ENCODE results near the gene RPUSD4. TPM values are rescaled to one million over a fixed set of nuclear protein-coding genes. Genes with fewer than 3 reads are reported as not detected.
A peak's percentile ranks its signal among the peaks of the same experiment; 100 is the strongest.

The RPUSD4 gene
- total RNA-seq, 1 experiment from 2014 or later: 42.9 TPM

GRCh38 chr11:126160345-126161022, 51.0 kb downstream of the RPUSD4 start:
- Histone ChIP-seq H3K23me2 (ENCODE audit: insufficient read length, low read depth, low read length, poor library complexity, severe bottlenecking) (no peaks in the 10 kb centered on the region), H3K4ac (ENCODE audit: low read depth, low read length) (no peak overlapping the region), H3K9ac (ENCODE audit: extremely low read depth, insufficient read length, low read length) (no peak overlapping the region), H2BK12ac (ENCODE audit: insufficient read length, low read depth, low read length) (no peak overlapping the region), H3T11ph (ENCODE audit: low read length) (no peak overlapping the region), H4K8ac (replicated peaks; ENCODE audit: insufficient read length, low read depth, low read length) (no peak overlapping the region), H4K91ac (ENCODE audit: insufficient read length, low read depth, low read length) (no peak overlapping the region), H4K20me1 (ENCODE audit: control insufficient read depth, insufficient read depth, insufficient read length) (no peaks in the 10 kb centered on the region), H3K4me2 (ENCODE audit: insufficient read depth, insufficient read length, low read length) (no peak overlapping the region), H3K79me2 (ENCODE audit: insufficient read depth, low read length) (no peaks in the 10 kb centered on the region), H2AK5ac (ENCODE audit: insufficient read length, low read length) (no peak overlapping the region), H3K27me3 (ENCODE audit: insufficient read depth, low read length) (no peaks in the 10 kb centered on the region), H2BK5ac (ENCODE audit: insufficient read length, low read length) (no peak overlapping the region), H3K4me1 (ENCODE audit: insufficient read depth, low read length) (peaks cover 4% of the 10 kb centered on the region; the same call in 1 of the 2 replicates), H3K14ac (ENCODE audit: insufficient read depth, low read length) (no peak overlapping the region), H2BK15ac (ENCODE audit: low read depth, low read length) (no peak overlapping the region), H2BK120ac (ENCODE audit: low read depth, low read length, poor library complexity, severe bottlenecking) (no peak overlapping the region), H3K23ac (ENCODE audit: insufficient read length, low read depth, low read length) (no peak overlapping the region), H2BK20ac (ENCODE audit: low read depth, low read length, poor library complexity, severe bottlenecking) (no peak overlapping the region), H3K56ac (ENCODE audit: insufficient read length, low read depth, low read length) (no peak overlapping the region), H4K5ac (ENCODE audit: insufficient read length, low read depth, low read length) (no peak overlapping the region), H3K79me1 (ENCODE audit: insufficient read depth, low read depth, low read length, poor library complexity, severe bottlenecking) (no peaks in the 10 kb centered on the region), H3K9me3 (ENCODE audit: control insufficient read depth, low read depth, low read length) (no peaks in the 10 kb centered on the region), H3K27ac (ENCODE audit: insufficient read length, low read depth, low read length) (no peak overlapping the region), H3K18ac (ENCODE audit: insufficient read length, low read depth, low read length) (no peak overlapping the region), H2AFZ (ENCODE audit: low read length) (no peak overlapping the region)
- H3K27me3 Mint-ChIP-seq (ENCODE audit: low read depth): peaks cover 2% of the 10 kb centered on the region; the same call in 1 of the 2 replicates
- H3K4me3 Mint-ChIP-seq: peak overlapping the region in 1 of 2 experiments; percentile 49; a peak in 2 of 5 replicates
- WGBS (ENCODE audit: extremely low coverage, insufficient read length, low lambda C conversion rate): no CpG with 5 or more reads among the region's 18 CpGs
- H3K4me1 Mint-ChIP-seq: peaks cover 34 to 36% of the 10 kb centered on the region in 2 experiments
- TF ChIP-seq, protein P1, sequence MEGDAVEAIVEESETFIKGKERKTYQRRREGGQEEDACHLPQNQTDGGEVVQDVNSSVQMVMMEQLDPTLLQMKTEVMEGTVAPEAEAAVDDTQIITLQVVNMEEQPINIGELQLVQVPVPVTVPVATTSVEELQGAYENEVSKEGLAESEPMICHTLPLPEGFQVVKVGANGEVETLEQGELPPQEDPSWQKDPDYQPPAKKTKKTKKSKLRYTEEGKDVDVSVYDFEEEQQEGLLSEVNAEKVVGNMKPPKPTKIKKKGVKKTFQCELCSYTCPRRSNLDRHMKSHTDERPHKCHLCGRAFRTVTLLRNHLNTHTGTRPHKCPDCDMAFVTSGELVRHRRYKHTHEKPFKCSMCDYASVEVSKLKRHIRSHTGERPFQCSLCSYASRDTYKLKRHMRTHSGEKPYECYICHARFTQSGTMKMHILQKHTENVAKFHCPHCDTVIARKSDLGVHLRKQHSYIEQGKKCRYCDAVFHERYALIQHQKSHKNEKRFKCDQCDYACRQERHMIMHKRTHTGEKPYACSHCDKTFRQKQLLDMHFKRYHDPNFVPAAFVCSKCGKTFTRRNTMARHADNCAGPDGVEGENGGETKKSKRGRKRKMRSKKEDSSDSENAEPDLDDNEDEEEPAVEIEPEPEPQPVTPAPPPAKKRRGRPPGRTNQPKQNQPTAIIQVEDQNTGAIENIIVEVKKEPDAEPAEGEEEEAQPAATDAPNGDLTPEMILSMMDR (conservative IDR thresholded peaks at IDR 0.05): no peak
- no peaks in the 10 kb centered on the region; a peak in 1 of 5 replicates for H3K9me3 Mint-ChIP-seq
- peak overlapping the region in 2 of 3 experiments; percentile 17 to 29; a peak in 3 of 7 replicates for H3K27ac Mint-ChIP-seq
- DNase-seq: peak; percentile 45
- H3K36me3 Mint-ChIP-seq (ENCODE audit: insufficient read depth in 1 of 3, low read depth in 3 of 3): no peaks in the 10 kb centered on the region
